H9 (cell line): ENCODE data around the gene NPHP1. TPM values are rescaled to one million over a fixed set of nuclear protein-coding genes. Genes with fewer than 3 reads are reported as not detected.

ENCODE experiments used
- DNase-seq: peaks from one replicate; pipeline ENCODE4 v3.0.0-alpha.2; 2017
- H2AFZ ChIP-seq: one replicate; pipeline ENCODE4 v1.6.1; 2013; ENCODE audit warnings: mild to moderate bottlenecking, low read length, control low read depth, moderate library complexity
- H2AK5ac ChIP-seq: 2 replicates; pipeline ENCODE4 v1.6.1; 2013; ENCODE audit warnings: low read length, control low read depth, mixed read lengths; ENCODE audit not compliant: insufficient read length
- H2BK120ac ChIP-seq: one replicate; pipeline ENCODE4 v1.6.1; 2013; ENCODE audit warnings: low read depth, mild to moderate bottlenecking, low read length, control low read depth, inconsistent platforms; ENCODE audit not compliant: poor library complexity, severe bottlenecking
- H2BK12ac ChIP-seq: 2 replicates; pipeline ENCODE4 v1.6.1; 2013; ENCODE audit warnings: low read length, control low read depth, mixed read lengths, low read depth; ENCODE audit not compliant: insufficient read length
- H2BK15ac ChIP-seq: 2 replicates; pipeline ENCODE4 v1.6.1; 2013; ENCODE audit warnings: low read depth, low read length, control low read depth
- H2BK20ac ChIP-seq: one replicate; pipeline ENCODE4 v1.6.1; 2013; ENCODE audit warnings: low read depth, mild to moderate bottlenecking, low read length, control low read depth, inconsistent platforms; ENCODE audit not compliant: poor library complexity, severe bottlenecking
- H2BK5ac ChIP-seq: 2 replicates; pipeline ENCODE4 v1.6.1; 2013; ENCODE audit warnings: low read length, control low read depth, mixed read lengths; ENCODE audit not compliant: insufficient read length
- H3K14ac ChIP-seq: 2 replicates; pipeline ENCODE4 v1.6.1; 2013; ENCODE audit warnings: low read length, control low read depth; ENCODE audit not compliant: insufficient read depth
- H3K18ac ChIP-seq: 2 replicates; pipeline ENCODE4 v1.6.1; 2013; ENCODE audit warnings: low read depth, mild to moderate bottlenecking, mixed read lengths, low read length, control low read depth; ENCODE audit not compliant: insufficient read length
- H3K23ac ChIP-seq: 2 replicates; pipeline ENCODE4 v1.6.1; 2013; ENCODE audit warnings: low read length, control low read depth, mixed read lengths, low read depth; ENCODE audit not compliant: insufficient read length
- H3K23me2 ChIP-seq: 2 replicates; pipeline ENCODE4 v1.6.1; 2013; ENCODE audit warnings: low read depth, mild to moderate bottlenecking, mixed read lengths, low read length, control low read depth; ENCODE audit not compliant: insufficient read length, poor library complexity, severe bottlenecking
- H3K27ac ChIP-seq: 2 replicates; pipeline ENCODE4 v1.5.1; 2013; ENCODE audit warnings: low read length, control low read depth, mixed read lengths, low read depth; ENCODE audit not compliant: insufficient read length
- H3K27me3 ChIP-seq: 2 replicates; pipeline ENCODE4 v1.6.1; 2013; ENCODE audit warnings: low read length, control low read depth, inconsistent platforms; ENCODE audit not compliant: insufficient read depth
- H3K4ac ChIP-seq: 2 replicates; pipeline ENCODE4 v1.6.1; 2013; ENCODE audit warnings: low read depth, mild to moderate bottlenecking, control low read depth, inconsistent platforms, low read length, moderate library complexity
- H3K4me1 ChIP-seq: 2 replicates; pipeline ENCODE4 v1.6.1; 2013; ENCODE audit warnings: low read length, control low read depth, inconsistent platforms; ENCODE audit not compliant: insufficient read depth
- H3K4me2 ChIP-seq: 2 replicates; pipeline ENCODE4 v1.6.1; 2013; ENCODE audit warnings: low read length, control low read depth, mixed read lengths; ENCODE audit not compliant: insufficient read length, insufficient read depth
- H3K56ac ChIP-seq: 2 replicates; pipeline ENCODE4 v1.6.1; 2013; ENCODE audit warnings: low read depth, mild to moderate bottlenecking, mixed read lengths, low read length, control low read depth; ENCODE audit not compliant: insufficient read length
- H3K79me1 ChIP-seq: 2 replicates; pipeline ENCODE4 v1.6.1; 2013; ENCODE audit warnings: low read depth, mild to moderate bottlenecking, moderate library complexity, low read length, control low read depth, inconsistent platforms; ENCODE audit not compliant: insufficient read depth, poor library complexity, severe bottlenecking
- H3K79me2 ChIP-seq: 2 replicates; pipeline ENCODE4 v1.6.1; 2013; ENCODE audit warnings: low read length, control low read depth, inconsistent platforms; ENCODE audit not compliant: insufficient read depth
- H3K9ac ChIP-seq: 2 replicates; pipeline ENCODE4 v1.6.1; 2013; ENCODE audit warnings: low read length, control low read depth, mixed read lengths; ENCODE audit not compliant: insufficient read length; ENCODE audit errors: extremely low read depth
- H3K9me3 ChIP-seq: one replicate; pipeline ENCODE4 v1.6.1; 2013; ENCODE audit warnings: low read depth, low read length, inconsistent platforms; ENCODE audit not compliant: control insufficient read depth
- H3T11ph ChIP-seq: one replicate; pipeline ENCODE4 v1.6.1; 2013; ENCODE audit warnings: mild to moderate bottlenecking, low read length, control low read depth, inconsistent platforms
- H4K20me1 ChIP-seq: one replicate; pipeline ENCODE4 v1.6.1; 2013; ENCODE audit not compliant: control insufficient read depth, insufficient read length, insufficient read depth
- H4K5ac ChIP-seq: 2 replicates; pipeline ENCODE4 v1.6.1; 2013; ENCODE audit warnings: low read depth, mild to moderate bottlenecking, mixed read lengths, low read length, control low read depth; ENCODE audit not compliant: insufficient read length
- H4K8ac ChIP-seq: replicated peaks from 2 replicates; pipeline ENCODE4 v1.6.1; 2013; ENCODE audit warnings: low read length, control low read depth, mixed read lengths, low read depth; ENCODE audit not compliant: insufficient read length
- H4K91ac ChIP-seq: 2 replicates; pipeline ENCODE4 v1.6.1; 2013; ENCODE audit warnings: low read depth, mild to moderate bottlenecking, moderate library complexity, mixed read lengths, low read length, control low read depth; ENCODE audit not compliant: insufficient read length
- H3K27ac Mint-ChIP-seq, 3 experiments: 2 replicates in 2 of 3; 3 replicates in 1 of 3; pipeline ENCODE4 v1.8.0; 2020 to 2021; ENCODE audit warnings: mixed read lengths in 3 of 3, mild to moderate bottlenecking in 1 of 3, moderate library complexity in 1 of 3
- H3K27me3 Mint-ChIP-seq: 2 replicates; pipeline ENCODE4 v1.8.0; 2021; ENCODE audit warnings: low read depth, mild to moderate bottlenecking, moderate library complexity, mixed read lengths
- H3K36me3 Mint-ChIP-seq, 3 experiments: 2 replicates in 2 of 3; 3 replicates in 1 of 3; pipeline ENCODE4 v1.8.0; 2020 to 2021; ENCODE audit warnings: low read depth in 3 of 3, mixed read lengths in 3 of 3; ENCODE audit not compliant: insufficient read depth in 1 of 3
- H3K4me1 Mint-ChIP-seq, 2 experiments: 2 replicates each; pipeline ENCODE4 v1.8.0; 2020; ENCODE audit warnings: mixed read lengths in 2 of 2
- H3K4me3 Mint-ChIP-seq, 2 experiments: 2 replicates in 1 of 2; 3 replicates in 1 of 2; pipeline ENCODE4 v1.8.0; 2020 to 2021; ENCODE audit warnings: mild to moderate bottlenecking in 2 of 2, mixed read lengths in 2 of 2, moderate library complexity in 1 of 2
- H3K9me3 Mint-ChIP-seq, 2 experiments: 2 replicates in 1 of 2; 3 replicates in 1 of 2; pipeline ENCODE4 v1.8.0; 2020; ENCODE audit warnings: mild to moderate bottlenecking in 2 of 2, mixed read lengths in 2 of 2, moderate library complexity in 1 of 2
- WGBS: extraction: QIAGEN DNeasy Blood & Tissue Kit; methylation state at CpG from one replicate; pipeline ENCODE4 v1.1.7; 2013; ENCODE audit warnings: missing lambda C conversion rate, low lambda C conversion rate, mixed read lengths; ENCODE audit not compliant: insufficient read length; ENCODE audit errors: extremely low coverage; 5-methylcytosine and 5-hydroxymethylcytosine counted together
- total RNA-seq: library from RNA; stranded (reverse); gene quantifications from 2 replicates; pipeline ENCODE4 v1.2.1, GENCODE V29; 2021
- TF ChIP-seq, protein P1 (sequence below): fragments of 200-600 bp; sonication (generic); conservative IDR thresholded peaks from 3 replicates; pipeline ENCODE4 v1.8.0; 2021; ENCODE audit warnings: antibody characterized with exemption, mild to moderate bottlenecking

Gene NPHP1
- total RNA-seq, 1 experiment from 2014 or later, result 2.1 TPM

DNA sequence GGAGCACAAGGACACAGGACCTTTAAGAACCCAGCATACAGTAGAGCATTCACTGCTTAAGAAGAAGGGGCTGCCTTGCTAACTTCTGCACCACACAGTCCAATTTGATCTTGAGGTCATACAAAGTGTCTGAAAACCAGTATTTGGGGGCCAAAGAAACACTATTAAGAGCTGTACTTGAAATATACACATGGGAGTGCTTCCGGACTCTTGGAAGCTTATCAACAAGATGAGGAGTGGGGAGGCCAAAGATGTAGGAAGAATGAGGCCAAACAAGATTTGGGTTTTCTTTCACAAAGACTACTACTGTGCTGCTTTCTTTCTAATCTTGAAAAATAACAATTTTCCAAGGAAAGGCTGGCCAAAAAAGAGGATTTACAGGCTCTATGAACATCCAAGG is 64.4 kb downstream of the NPHP1 start:
- H3K27me3 Mint-ChIP-seq, result no peaks in the 10 kb centered on the region
- Histone ChIP-seq H3K79me1 (no peaks in the 10 kb centered on the region), H3K23ac (no peak overlapping the region), H3K79me2 (no peaks in the 10 kb centered on the region), H4K5ac (no peak overlapping the region), H3K27ac (no peak overlapping the region), H2BK120ac (no peak overlapping the region), H3K4me1 (no peaks in the 10 kb centered on the region; the same call in 1 of the 2 replicates), H3K56ac (no peak overlapping the region), H4K20me1 (no peaks in the 10 kb centered on the region), H4K8ac (no peak overlapping the region), H2AK5ac (no peak overlapping the region), H3K27me3 (no peaks in the 10 kb centered on the region), H3K9ac (no peak overlapping the region), H3K4ac (no peak overlapping the region), H2AFZ (no peak overlapping the region), H2BK20ac (no peak overlapping the region), H3K4me2 (no peak overlapping the region), H2BK15ac (no peak overlapping the region), H3K23me2 (no peaks in the 10 kb centered on the region), H3K9me3 (no peaks in the 10 kb centered on the region), H3K14ac (no peak overlapping the region), H3K18ac (no peak overlapping the region), H4K91ac (no peak overlapping the region), H2BK5ac (no peak overlapping the region), H3T11ph (no peak overlapping the region), H2BK12ac (no peak overlapping the region)
- H3K36me3 Mint-ChIP-seq, result no peaks in the 10 kb centered on the region
- H3K27ac Mint-ChIP-seq, result no peak overlapping the region
- WGBS, result no CpG with 5 or more reads among the region's 1 CpG
- no peak for DNase-seq
- H3K4me3 Mint-ChIP-seq, result no peak overlapping the region
- H3K4me1 Mint-ChIP-seq, result peaks cover 5 to 6% of the 10 kb centered on the region in 2 experiments; a peak in 3 of 4 replicates
- TF ChIP-seq, protein P1, sequence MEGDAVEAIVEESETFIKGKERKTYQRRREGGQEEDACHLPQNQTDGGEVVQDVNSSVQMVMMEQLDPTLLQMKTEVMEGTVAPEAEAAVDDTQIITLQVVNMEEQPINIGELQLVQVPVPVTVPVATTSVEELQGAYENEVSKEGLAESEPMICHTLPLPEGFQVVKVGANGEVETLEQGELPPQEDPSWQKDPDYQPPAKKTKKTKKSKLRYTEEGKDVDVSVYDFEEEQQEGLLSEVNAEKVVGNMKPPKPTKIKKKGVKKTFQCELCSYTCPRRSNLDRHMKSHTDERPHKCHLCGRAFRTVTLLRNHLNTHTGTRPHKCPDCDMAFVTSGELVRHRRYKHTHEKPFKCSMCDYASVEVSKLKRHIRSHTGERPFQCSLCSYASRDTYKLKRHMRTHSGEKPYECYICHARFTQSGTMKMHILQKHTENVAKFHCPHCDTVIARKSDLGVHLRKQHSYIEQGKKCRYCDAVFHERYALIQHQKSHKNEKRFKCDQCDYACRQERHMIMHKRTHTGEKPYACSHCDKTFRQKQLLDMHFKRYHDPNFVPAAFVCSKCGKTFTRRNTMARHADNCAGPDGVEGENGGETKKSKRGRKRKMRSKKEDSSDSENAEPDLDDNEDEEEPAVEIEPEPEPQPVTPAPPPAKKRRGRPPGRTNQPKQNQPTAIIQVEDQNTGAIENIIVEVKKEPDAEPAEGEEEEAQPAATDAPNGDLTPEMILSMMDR, result no peak
- no peaks in the 10 kb centered on the region for H3K9me3 Mint-ChIP-seq
